Right ventricle myocardium inferior (tissue), 1 donor: ENCODE data around the gene JAZF1. TPM values are rescaled to one million over a fixed set of nuclear protein-coding genes. Genes with fewer than 3 reads are reported as not detected.

ENCODE experiments used
- ATAC-seq: fragments of 200-7000 bp; cut with Tn5 transposase; one replicate; pipeline ENCODE4 v1.9.1; 2020; ENCODE audit warnings: mild to moderate bottlenecking, moderate library complexity
- DNase-seq: peaks from one replicate; pipeline ENCODE4 v3.0.0; 2021; ENCODE audit errors: missing footprints
- intact Hi-C: fragments of 100-400 bp; cut with DNase I; formaldehyde crosslinking; loops from one replicate; pipeline ENCODE4 v1.11.0; 2022
- total RNA-seq: library from RNA; stranded (reverse); fragmentation: NEBNext Ultra II Directional; extraction: Animal tissue kit (Norgen Biotek cat#: 25700); gene quantifications from one replicate; pipeline ENCODE4 v1.2.1, GENCODE V29; 2021
- donor health status: DM: no; HTN: yes; CAD: no; lungs with severe emphysema.

Gene JAZF1
- total RNA-seq, 1 donor from 2014 or later: 25.6 TPM

DNA sequence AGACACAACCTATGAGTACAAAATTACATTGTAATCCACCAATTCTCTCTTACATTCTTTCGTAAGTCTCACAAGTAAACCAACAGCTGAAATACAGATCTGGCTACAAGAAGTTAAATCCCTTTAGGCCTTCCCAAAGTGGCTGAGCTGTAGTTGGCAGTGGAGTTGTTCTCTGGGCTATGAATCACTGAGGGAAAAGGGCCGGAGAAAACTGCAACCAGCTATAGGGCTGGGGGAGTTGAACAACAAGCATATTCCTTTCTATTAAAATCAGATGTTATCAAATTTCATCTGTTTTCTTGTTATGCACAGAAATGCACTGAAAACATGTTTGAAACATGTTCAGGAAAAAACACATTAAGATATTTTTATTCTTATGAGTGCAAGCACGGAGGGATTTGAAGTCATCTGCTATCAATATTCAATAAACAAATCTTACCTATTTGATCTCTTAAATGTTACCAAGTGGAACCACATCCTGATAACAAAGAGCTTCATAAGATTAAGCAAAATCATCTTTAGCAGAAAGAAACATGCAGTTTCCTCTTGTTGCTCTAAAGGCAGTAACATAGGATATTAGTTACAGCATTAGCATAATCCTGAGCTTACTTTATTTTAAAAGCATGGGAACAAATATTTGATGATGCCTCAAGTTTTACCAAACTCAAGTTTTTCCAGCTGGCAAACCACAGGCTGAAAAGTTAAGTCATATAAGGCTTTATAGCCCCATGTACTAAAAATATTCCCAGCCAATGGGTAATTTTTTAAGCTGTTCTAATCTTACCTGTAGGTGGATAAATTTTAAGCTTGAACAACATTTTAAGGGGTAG, 227.9 kb downstream of the JAZF1 start:
- intact Hi-C loops: no loop called here
- peak; percentile 49 for ATAC-seq

DNA sequence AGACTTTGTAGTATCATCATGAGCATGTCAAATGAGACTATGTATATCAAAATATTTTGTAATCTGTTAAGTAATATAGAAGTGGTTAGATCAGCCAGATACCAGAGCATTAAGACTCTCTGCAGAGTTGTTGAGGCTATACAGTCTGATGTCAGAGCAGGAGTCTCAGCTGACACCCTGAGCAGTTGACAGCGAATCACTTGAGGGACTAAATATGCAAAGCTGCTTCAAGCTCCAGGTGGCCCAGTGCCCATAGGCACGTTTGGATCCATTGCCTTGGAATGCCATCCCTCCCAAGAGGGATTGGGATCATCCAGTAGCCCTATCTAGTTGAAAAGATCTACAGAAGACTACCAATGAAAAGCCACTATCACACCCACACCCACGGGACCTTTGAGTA, 230.5 kb downstream of the JAZF1 start:
- peak; percentile 84 for ATAC-seq
- intact Hi-C loops: no loop called here
- peak; percentile 82 for DNase-seq

More for the DNA sequence above, 227.9 kb downstream of the JAZF1 start:
- no peak for DNase-seq

DNA sequence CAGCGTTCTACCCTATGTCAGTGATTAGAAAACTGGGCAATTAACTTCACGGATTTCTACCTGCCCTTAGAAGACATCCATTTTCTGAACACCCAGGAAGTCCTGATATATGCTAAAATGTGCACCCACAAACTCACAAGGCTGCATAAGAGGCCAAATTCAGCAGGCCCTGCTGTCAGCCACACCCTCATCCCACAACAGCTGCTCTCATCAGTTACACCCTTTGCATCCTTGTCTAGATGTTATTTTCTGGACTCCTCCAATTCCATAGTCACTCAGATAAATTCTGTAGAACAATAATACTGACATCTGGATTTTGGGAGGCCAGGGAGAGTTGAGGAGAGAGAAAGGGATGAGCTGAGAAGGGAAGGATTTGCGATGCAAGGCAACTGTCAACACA, 231.7 kb downstream of the JAZF1 start:
- DNase-seq (no peak), ATAC-seq (no peak)
- intact Hi-C loops: loop anchor here (5.0 kb wide), 1 partner anchor 58 kb away; no protein-coding TSS in a partner anchor

DNA sequence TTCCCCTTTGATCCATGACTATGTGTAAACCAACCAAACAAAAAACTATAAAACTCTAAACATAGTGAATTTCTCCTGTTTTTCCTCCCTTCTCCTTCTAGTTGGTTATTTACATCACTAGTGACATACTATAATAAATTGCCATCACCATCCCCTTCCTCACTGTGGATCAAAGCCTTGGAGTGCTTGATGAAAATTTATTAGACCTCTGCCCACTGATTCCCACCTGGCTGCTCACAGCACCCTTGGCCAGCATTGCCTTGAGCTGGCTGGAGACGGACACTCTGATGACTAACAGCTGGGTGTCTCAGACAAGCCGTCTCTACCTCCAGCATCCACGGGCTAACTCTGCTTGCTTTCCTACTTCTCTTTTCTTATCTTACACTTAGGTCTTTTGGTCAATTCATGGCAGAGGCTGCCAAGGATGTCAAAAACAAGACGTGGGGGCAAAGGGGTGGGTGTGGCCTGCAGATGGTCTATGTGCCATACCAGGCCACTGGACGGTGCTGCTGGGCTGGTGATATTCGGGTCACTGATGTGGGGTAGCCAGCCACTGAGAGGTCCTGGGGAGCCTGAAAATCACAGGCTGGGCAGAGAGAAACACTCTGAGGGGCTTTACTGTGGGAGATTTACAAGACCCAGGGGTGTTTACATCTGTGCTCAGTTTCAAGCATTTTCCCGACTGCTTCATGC, 232.9 kb downstream of the JAZF1 start:
- intact Hi-C loops: loop anchor here (5.0 kb wide), 1 partner anchor 60 kb away; no protein-coding TSS in a partner anchor
- DNase-seq (no peak), ATAC-seq (no peak)

DNA sequence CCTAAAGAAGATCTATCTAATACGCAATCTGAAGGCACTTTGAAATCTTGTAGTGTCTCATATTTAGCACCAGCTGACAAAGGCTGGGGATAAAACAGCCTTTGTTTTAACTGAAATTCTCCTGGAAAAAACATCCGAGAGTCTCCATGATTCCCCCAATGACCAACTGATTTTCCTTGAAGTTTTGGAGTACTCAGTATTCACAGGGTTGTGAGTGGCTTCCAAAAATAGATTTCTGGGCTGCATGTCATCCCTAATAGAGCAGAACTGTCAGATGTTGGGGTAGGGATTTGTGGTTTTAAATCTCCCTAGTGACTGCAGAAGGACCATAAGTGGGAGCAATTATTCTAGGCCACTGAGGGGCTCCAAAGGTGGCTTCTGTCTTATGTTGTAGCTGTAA, 234.2 kb downstream of the JAZF1 start:
- ATAC-seq (no peak), DNase-seq (no peak)
- intact Hi-C loops: loop anchor here (5.0 kb wide), 1 partner anchor 61 kb away; no protein-coding TSS in a partner anchor

DNA sequence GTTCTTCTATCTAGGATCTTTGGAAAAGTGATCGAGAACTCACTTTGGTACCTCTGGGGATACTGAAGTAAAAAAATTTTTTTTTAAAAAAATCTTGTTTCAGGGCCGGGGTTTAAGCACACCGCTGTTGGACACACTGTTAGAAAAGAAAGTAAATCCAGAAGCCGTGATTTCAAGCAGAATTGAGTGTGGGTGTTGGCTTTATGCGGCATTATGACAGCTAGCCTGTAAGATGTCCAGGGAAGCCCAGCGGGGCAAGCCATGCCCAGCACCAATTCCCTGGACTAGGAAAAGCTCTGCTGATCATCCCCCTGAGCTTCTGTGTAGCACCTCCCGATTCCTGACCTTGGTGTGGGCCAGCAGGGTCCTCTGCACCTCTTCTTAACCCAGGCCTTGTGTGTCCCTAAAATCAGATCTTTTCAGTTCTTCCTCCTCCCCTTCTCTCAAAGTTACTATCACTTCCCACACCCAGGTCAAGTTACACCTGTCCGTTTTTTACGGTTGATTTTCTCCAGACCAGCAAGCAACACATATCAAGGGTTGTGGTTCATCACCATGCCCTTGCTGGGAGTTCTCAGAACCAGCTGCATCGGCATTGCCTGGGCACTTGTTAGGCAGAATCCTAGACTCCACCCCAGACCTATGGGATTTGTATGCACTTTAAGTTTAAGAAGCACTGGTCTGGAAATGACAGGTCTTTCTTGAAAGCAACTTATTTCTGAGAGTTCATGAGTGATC, 235.4 kb downstream of the JAZF1 start:
- ATAC-seq: no peak
- intact Hi-C loops: loop anchor here (5.0 kb wide), 1 partner anchor 62 kb away; no protein-coding TSS in a partner anchor
- no peak for DNase-seq

DNA sequence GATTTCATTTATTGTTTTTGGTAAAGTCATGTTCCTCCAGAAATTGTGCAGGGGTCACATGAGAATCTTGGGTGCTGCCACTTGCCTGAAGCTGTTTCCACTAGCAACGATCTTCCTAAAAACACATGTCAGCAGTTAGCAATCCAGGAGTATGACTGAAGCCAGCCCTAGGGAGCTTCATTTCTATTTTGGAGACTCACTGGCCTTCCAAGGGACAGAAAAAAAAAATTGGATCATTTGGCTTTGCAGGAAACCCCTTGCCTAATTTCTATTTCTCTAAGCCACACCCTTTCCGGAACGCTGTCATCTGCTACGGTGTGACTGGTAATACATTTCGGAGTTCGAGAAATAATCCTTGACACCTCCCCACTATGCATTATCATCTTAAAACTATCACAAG, 236.0 kb downstream of the JAZF1 start:
- ATAC-seq (peak; percentile 83), DNase-seq (no peak)
- intact Hi-C loops: loop anchor here (5.0 kb wide), 1 partner anchor 63 kb away; no protein-coding TSS in a partner anchor

DNA sequence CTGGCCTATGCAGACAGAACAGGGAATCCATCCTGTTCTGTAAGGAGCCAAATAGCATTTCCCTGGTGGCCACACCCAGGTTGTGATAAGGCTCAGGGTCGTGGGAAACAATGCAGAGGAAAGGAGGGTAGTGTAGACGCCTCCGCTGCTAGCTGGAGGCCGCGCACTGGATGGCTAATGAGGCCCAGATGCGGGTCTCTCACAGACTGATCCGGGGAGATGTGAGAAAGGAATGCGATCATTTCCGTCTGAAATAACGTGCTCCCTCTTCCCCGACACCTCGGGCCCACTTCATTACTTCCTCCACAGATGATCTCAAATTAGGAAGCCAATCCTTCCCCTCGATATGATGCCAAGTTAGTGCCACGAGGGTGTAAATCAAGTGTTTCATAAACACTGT, 237.4 kb downstream of the JAZF1 start:
- intact Hi-C loops: no loop called here
- DNase-seq: no peak
- ATAC-seq: no peak

DNA sequence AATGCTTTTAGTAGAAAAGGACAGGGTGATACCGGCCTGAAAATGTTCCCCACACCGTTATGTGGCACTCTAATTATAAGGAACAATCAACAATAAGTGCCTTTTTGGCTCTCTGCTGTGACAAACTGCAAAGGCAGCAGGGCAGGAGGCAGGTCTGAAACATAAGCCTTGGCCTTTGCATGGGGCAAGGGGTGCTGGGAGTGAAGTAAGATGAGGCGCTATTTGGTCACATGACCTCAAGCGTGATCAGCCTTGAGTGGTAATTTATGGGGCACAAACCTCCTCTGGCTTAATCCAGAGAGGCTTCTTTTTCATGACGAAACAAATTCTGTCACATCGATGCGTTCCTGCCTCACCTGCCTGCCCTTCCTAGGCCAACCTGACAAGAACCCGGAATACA, 237.9 kb downstream of the JAZF1 start:
- intact Hi-C loops: no loop called here
- no peak for DNase-seq
- ATAC-seq: no peak

DNA sequence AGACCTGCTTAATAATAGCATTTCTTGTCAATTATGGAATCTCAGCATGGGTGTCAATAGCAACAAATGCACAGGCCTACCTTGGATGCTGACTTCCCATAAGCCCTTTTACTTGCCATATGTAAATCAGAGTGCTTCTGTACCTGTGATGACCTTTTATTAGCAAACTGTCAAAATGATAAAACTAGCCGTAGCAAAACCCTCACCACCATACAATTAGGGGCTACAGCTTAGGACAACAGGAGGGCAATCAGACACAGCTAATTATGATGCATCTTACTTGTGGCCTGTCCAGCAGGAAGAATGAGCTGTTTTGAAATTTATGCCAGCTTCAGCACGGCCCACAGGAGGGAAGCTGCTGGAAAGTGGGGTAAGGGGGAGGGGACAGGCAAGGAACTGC, 239.1 kb downstream of the JAZF1 start:
- no peak for DNase-seq
- intact Hi-C loops: no loop called here
- no peak for ATAC-seq

DNA sequence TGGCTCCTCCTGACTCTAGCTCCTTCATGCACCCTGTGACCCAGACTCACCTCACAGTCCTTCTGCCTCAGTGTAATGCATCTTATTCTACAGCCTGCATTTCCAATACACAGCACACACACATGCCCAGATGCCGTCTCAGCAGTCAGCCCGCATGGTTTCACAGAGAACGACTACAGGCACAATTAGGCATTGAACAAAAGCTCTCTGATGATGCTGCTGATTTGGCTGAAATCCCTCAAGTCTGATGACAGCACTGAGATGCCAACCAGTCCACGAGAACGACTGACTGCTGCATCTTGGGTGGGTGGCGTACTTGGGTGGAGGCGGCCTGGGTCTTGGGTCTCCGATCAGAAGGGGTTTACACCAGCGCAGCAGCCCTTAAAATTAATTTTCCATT, 240.3 kb downstream of the JAZF1 start:
- intact Hi-C loops: no loop called here
- DNase-seq (no peak), ATAC-seq (no peak)

DNA sequence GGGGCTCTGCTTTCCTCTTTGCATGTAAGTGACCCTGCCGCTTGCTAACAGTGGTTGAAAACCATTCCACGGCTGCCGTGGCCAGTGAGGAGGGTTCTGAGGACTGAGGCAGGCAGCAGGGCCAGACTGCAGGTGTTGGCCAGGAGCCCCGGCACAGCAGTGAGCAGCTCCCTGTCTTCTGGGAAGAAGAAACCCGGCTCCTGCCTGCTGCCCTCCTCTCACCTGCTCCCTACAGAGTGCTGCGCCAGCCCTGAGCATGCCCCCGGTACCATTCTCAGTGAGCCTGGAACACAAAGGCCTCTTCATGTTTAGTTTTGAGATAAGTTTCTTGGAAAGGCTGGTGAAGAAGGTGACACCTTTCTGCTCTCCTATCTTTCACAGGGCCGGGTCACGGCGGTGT, 240.7 kb downstream of the JAZF1 start:
- no peak for ATAC-seq
- no peak for DNase-seq

DNA sequence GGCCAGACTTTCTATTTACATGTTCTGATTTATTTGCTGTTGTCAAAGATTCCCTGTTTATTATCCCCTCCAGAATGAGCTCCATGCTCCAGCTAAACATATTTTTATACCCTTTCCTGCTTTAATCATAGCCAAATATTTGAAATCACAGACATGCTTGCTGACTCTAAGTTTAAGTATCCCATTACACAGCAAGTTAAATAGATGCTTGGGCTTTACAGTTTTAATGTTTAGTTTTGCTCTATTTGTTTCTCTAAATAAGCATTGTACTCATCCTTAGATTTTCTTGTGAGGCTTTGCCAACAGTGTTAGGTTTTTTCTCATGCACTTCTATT, 243.9 kb downstream of the JAZF1 start:
- ATAC-seq (no peak), DNase-seq (no peak)
- intact Hi-C loops: no loop called here

More for the DNA sequence above, 240.7 kb downstream of the JAZF1 start:
- intact Hi-C loops: no loop called here

DNA sequence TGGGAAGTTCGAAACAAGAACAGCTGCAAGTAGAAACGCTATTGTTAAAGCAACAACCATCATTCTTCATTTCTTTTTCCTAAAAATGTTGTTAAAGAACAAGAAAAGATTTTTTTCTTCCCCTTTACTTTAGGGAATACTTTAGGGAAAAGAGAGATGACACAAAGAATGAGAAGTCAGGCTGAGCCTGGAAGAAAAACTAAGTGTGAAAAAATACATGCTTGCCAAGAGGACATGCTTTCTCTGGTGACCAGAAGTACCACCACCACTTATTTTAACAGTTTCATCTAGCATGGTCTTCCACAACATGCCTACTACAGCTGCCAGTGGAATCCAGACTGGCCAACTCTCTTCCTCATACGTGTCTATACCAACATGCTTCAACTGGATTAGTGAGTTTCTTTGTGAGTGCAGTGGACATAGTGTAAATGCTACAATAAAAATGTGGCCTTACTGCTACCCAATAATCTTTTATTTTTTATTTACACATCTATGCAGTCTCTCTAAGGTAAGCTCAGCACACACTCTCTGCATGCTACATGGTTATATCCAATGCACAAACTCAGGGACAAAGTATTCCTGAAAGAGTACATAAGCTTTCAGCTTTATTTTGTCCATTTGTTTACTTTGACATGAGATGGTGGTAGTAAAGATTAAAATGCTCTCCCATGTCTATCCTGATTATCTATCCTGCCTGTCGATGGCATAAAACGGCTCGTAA, 244.4 kb downstream of the JAZF1 start:
- intact Hi-C loops: no loop called here
- DNase-seq (no peak), ATAC-seq (no peak)

DNA sequence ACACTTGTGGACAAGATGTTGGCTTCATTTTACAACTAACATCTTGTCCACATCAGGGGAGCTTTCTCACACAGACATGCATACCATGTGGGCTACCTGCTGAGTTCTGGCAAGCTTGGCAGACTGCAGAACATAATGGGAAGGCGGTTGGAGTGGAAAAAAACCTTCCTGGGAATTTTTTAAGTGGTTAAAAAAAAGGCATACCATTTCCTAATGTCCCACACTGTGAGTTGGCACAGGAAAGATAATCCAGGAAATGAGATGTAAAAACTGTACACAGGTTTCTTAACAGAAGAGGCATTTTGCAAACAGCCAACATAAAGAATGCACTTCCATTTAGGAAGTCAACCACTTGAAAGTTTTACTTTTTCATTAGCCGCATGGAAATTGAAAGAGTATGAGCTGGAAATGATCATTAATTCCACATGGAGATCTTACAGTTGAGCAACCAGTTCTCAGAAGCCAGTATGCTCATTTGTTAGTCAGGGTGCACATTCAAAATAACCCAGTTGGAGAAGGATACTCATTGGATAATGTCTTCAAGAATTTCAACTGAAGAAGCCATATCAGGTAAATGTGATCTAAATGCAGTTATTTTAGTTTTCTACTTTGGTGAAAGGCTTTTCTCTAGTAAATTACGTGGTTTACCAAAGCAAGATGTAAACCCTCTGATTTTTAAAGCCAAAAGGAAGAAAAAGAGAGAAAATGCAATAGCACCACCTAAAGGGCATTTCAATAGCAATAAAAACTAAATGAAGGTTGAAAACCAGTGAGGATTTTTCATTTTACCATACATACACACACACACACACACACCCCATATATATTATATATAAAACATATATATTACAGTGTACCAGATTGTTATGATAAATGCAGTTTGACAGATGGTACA, 246.7 kb downstream of the JAZF1 start:
- DNase-seq (no peak), ATAC-seq (no peak)
- intact Hi-C loops: no loop called here

DNA sequence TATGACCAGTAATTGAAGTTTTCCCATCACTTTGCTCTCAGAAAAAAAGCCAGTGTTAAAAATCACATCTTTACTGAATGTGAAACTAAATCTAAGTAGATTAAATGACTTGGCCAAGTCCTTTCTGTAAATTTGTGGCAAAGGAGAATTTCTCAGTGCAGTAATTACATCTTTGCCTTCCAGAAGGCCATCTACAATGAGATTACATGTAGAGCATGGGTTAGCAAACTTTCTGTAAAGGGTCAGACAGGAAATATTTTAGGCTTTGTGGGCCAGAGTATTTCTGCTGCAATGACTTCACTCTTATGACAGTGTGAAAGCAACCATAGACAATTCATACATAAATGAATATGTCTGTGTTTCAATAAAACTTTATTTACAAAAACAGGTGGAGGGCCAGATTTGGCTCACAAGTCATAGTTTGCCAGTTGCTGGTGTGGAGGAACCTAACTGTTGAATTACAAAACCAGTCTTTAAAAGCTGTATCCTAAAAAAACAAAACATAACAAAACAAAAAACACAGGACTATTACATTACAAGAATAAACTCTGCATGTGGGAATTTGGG, 249.6 kb downstream of the JAZF1 start:
- intact Hi-C loops: no loop called here
- DNase-seq (no peak), ATAC-seq (no peak)

DNA sequence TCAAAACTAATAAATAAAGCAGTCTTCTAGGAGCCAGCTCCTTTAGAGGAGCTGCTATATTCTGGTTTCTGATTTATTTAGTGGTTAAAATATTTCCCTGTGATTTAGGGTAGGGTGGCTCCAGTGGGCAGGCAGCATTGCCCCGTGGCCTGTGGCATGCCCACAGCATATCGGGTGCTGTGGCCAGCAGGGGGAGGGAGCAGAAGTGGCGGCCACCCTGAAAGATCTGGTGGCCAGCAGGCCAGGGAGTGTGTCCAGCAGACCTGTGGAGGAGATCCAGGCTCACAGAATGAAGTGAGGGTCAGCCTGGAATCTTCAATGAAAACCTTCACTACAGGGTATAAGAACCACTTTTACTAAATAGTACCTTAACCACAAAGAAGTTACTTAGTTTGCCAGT, 251.5 kb downstream of the JAZF1 start:
- intact Hi-C loops: loop anchor here (10.0 kb wide), 2 partner anchors 166 to 344 kb away; no protein-coding TSS in a partner anchor
- ATAC-seq (no peak), DNase-seq (no peak)
